HG02884 (cell line): ENCODE results near the gene CNGA2.
"Not testable (repeated sequence)": the region's sequence is repeated elsewhere in the genome, so short reads cannot be mapped to it uniquely, and the experiment has no call there.

Experiments used
- ATAC-seq: cut with Tn5 transposase; IDR thresholded peaks from one replicate; pipeline ENCODE4 v1.9.1; 2021; ENCODE audit warnings: mild to moderate bottlenecking, moderate library complexity; ENCODE audit not compliant: unreplicated experiment

Gene CNGA2

DNA sequence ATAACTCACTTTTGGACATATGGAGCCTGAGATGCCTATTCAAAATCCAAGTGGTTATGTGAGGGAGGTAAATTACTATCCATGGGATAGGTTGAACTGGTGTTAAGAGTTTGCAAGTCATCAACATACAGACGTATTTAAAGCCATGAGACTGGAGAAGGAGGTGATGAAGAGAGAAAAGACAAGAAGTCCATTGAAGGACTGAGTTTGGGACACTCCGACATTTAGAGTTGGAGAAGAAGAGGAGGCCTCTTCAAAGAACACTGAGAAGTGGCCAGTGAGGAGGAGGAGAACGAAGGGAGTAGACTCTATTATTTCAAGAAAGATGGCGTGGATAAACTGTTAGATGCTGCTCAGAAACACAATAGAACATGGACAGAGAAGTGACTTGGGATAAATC, at the start of gene CNGA2:
CNGA2 (plus strand) TSS at position 301 of the 400 bp plus-strand sequence. CDS start 3,738 bp downstream, outside the sequence.
- ATAC-seq, result no peak

GRCh38 chrX:151687635-151688034, 46.9 kb upstream of the CNGA2 start:
- no peak for ATAC-seq

DNA sequence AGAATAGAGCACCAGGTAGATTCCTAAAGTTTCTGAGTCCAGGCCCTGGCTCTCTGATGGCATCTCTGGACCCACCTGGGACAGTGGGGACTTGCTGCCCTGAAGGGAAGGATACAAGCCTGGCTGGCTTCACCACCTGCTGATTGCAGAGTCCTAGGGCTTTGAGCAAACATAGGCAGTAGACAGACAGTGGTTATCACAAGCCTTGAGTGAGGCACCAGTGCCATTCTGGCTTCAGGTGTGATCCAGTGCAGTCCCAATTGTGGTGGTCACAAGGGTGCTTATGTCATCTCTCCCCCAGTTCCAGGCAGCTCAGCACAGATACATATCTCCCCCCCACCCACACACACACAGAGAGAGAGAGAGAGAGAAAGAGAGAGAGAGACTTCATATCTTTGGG, 45.9 kb upstream of the CNGA2 start:
- no peak for ATAC-seq

- ATAC-seq, result no peak
Observed at GRCh38 chrX:151692825-151693224, 41.7 kb upstream of the CNGA2 start.

DNA sequence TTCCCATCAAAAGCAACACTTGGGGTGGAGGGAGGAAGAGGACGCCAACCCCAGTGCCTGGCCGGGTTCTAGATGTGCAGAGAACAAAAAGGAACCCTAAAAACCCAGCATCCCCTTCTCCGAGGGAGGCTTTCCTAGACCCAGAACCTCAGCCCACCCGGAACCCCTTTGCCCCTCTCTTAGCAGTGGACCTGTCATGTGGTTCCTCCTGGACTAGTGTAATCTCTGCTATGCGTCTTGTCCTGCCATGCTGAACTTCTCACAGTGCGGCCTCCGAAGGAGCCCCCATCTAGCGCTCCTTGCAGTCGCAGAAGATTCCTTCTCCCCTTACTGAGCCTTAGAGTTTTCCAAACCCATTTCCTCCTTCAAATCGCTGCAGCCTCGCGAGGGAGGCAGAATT, 40.4 kb upstream of the CNGA2 start:
- ATAC-seq, result no peak

DNA sequence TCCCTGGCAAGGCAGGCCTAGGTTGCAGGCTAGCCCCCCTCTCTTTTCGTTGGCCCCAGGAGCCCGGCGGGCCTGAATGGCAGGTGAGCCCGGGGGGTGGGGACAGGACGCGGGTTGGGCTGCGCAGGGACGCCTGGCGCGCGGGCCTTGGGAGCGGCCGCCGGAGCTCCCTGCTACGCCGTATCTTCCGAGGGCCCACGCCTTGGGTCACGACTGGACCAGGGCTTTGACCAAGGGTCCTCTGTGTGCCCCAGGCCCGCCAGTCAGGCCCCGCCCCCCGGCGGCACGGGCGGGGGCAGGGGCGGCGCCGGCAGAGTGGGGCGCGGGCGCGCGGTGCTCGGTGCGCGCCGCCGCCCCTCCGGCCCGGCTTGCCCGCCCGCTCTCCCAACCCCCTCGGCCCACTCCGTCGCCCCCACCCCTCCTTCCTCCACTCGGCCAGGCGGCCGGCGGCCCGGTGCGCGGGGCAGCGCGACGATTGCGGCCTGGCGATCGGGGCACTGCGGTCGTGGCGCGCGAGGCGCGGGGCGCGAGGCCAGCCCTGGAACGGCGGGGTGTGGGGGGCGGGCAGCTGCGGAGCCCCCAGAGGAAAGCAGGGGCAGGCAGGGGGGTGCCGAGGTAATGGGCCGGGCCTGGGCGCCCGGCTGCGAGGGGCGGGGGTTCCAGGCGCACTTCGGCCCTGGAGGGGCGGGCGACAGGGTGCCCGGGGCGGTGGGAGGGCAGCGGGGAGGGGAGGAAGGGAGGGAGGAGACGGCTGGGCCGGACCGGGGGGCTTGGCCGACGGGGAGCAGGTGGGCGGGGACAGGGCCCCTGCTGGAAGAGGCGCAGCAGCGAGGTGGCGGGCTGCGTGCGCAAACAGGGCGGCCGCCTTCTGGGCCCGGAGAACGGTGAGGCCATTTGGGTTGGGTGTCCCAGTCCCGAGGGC, 39.6 kb upstream of the CNGA2 start, which contains the start of gene PRRG3:
PRRG3 (plus strand) TSS at position 798 of the 922 bp plus-strand sequence. CDS start 3,357 bp downstream, outside the sequence.
- no peak for ATAC-seq

- ATAC-seq, result no peak
Observed at GRCh38 chrX:151695583-151696340, 38.8 kb upstream of the CNGA2 start.

- ATAC-seq, result not testable (repeated sequence)
Observed at GRCh38 chrX:151697082-151697481, 37.5 kb upstream of the CNGA2 start.

DNA sequence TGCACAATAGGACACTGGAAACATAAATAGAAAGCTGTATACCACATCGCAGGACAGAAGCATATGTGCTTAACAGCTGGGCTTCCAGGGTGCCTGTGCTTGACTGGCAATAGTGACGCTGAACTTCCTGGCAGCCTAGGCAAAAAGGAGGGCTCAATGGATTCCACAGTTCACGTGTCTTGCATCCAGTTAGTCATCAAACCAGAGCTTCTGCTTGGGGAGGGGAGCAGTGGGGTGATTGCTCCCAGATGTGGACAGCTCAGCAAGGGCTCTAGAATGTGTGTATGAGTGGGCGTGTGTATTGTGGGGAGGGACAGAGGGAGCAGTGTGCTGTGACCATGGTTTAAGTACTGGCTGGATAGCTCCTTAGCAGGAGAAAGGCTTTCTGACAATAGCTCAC, 37.0 kb upstream of the CNGA2 start:
- no peak for ATAC-seq

DNA sequence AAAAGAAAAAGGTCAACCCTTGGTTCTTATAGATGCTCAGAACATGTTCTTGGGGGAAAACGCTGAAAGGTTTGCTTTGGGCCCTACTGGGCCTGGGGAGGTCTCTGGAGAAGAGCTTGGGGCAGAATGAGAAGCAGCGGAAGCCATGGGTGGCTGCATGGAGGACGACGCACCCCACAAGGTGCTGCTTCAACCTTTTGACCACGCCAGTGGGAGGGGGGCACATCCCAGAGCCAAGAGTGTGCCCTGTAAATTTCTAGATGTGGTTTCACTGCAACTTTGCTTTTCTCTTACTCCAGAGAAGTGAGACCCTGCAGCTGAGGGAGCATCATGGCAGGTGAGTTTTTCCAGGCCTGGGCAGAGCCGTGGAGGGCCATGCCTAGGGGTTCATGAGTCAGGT, 36.1 kb upstream of the CNGA2 start:
- ATAC-seq, result no peak

GRCh38 chrX:151699746-151700145, 34.8 kb upstream of the CNGA2 start:
- no peak for ATAC-seq

DNA sequence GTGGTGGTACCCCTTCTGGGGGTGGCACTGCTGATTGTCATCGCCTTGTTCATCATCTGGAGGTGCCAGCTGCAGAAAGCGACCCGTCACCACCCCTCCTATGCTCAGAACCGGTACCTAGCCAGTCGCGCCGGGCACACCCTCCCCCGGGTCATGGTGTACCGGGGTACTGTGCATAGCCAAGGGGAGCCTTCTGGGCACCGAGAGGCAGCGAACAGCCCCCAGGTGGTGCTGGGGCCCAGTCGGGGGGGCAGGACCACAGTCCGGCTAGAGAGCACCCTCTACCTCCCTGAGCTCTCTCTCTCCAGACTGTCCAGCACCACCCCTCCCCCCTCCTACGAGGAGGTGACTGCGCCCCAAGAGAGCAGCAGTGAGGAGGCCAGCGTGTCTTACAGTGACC, 34.0 kb upstream of the CNGA2 start:
- no peak for ATAC-seq

DNA sequence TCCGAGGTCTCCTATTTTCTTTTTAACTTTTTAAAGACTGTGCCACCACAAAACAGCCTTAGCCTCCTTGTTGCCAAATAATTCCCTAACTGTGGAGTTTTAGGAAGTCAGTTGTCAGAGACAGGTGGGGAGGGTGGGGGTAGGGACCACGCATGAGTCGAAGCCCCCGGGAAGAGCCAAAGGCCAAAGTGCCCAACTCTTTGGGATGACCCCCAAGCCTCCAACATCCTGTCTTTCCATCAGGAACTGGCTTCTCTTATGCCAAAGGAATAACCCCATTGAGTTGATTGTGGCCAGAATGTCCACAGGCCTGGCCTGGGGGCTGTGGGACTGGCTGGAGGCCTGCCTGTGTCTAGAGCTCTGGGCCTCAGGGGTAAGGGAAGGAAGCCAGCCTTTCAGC, 33.5 kb upstream of the CNGA2 start:
- no peak for ATAC-seq

- ATAC-seq, result no peak
Observed at GRCh38 chrX:151701531-151701930, 33.0 kb upstream of the CNGA2 start.

DNA sequence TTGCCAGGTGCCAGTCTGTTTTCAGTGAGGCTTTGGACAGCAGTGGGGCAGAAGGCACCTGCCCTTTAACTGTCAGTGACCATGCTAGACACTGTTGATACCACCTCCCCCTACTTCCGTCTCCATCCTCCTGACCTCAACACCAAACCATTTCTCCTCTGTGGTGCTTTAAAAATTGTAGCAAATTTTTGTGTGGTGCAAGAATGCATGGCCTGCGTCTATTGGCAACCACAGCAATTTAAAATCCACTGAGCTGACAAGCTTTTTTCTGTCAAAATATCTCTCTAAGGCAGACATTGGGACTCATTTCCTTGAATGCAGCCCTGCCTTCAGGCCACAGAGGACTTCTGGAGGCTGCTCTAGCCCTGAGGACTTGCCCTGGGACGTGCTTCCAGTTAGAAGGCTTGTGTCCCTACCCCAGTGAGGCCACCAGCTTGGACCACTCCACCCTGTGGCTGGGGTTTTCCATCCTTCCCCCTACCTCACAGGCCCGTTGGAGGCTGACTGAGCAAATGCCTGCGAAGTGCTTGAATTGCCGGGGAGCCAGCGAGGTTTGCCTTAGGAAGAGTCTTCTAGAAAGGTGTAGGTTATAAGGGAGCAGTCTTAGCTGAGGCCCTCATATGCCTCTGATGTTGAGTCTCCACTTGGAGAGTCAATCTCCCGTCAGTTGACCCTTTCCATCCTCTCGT, 32.4 kb upstream of the CNGA2 start:
- no peak for ATAC-seq

- ATAC-seq, result no peak
Observed at GRCh38 chrX:151702741-151703340, 31.7 kb upstream of the CNGA2 start.

DNA sequence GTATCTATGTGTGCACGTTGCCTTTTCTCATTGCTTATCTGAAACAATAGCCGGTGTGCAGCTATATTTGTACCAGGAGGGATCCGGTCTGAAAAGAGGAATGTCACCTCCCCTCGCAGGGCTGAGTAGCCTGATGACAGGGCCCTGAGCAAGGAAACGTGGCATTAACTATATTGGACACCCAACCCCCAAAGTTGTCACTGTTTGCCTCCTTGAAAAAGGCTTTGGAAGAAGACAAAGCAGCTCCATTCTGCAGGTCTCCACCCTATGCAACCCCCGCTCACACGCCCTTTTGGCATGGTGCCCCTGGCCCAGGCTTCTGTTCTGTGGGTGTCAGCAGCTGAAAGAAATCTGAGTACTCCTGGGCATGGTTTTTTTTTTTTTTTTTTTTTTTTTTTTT, 31.1 kb upstream of the CNGA2 start:
- no peak for ATAC-seq

GRCh38 chrX:151704041-151704663, 30.4 kb upstream of the CNGA2 start:
- ATAC-seq, result no peak

- ATAC-seq, result no peak
Observed at GRCh38 chrX:151708821-151709220, 25.7 kb upstream of the CNGA2 start.

- ATAC-seq, result no peak
Observed at GRCh38 chrX:151710457-151710856, 24.1 kb upstream of the CNGA2 start.
